K562 (cell line): Measurements from ENCODE around the gene GRIA3. TPM values are rescaled to one million over a fixed set of nuclear protein-coding genes. Genes with fewer than 3 reads are reported as not detected.

Experiments
- ATAC-seq: fragments of 200-7000 bp; cut with Tn5 transposase; 3 replicates; pipeline ENCODE4 v1.9.1; 2020; ENCODE audit warnings: moderate library complexity
- BruUV-seq: library from RNA; stranded (reverse); fragments of 400-500 nt; replicated peaks from 2 replicates; lab custom pipeline; 2021; lab: Mats Ljungman, UMichigan
- CTCF ChIA-PET: fragments of 300-600 bp; formaldehyde crosslinking; extraction: SDS; loops from one replicate; lab custom pipeline; 2021; ENCODE audit warnings: low intra/inter-chr PET ratio; lab: Yijun Ruan, JAX
- POLR2A ChIA-PET: fragments of 300-600, 350-650 bp; sonication (Branson Sonifier 250); formaldehyde crosslinking; extraction: SDS; loops from one replicate; lab custom pipeline; 2021; ENCODE audit warnings: antibody characterized with exemption, inconsistent platforms; lab: Yijun Ruan, JAX
- DNase-seq, 4 experiments: peaks; one replicate each; pipeline versions ENCODE4 v3.0.0 to v3.0.0-alpha.2; 2011 to 2018; ENCODE audit warnings: low spot score in 3 of 4, mixed read lengths in 3 of 4; ENCODE audit errors: extremely low read depth in 1 of 4
- FAIRE-seq: peaks from 2 replicates; lab custom pipeline; 2011; peaks lifted over from hg19 to GRCh38; lab: Jason Lieb, UNC
- H2AFZ ChIP-seq: 2 replicates; pipeline ENCODE4 v1.6.0; 2011; ENCODE audit warnings: low read depth, low read length, control low read depth, inconsistent platforms
- H3K27ac ChIP-seq: fragments of 200-600 bp; 3 replicates; pipeline ENCODE4 v1.8.0; 2011; ENCODE audit warnings: low read depth, mild to moderate bottlenecking, control low read depth, inconsistent platforms, low read length, moderate library complexity, mixed read lengths; ENCODE audit errors: extremely low read depth
- H3K27me3 ChIP-seq, 2 experiments: fragments of 300-600 bp in 1 of 2; 2 replicates in 1 of 2; 3 replicates in 1 of 2; pipeline versions ENCODE4 v1.6.0 to v1.8.0; 2011; ENCODE audit warnings: inconsistent platforms in 2 of 2, low read length in 2 of 2, mild to moderate bottlenecking in 1 of 2, mixed read lengths in 1 of 2, moderate library complexity in 1 of 2; ENCODE audit not compliant: control insufficient read depth in 2 of 2, insufficient read depth in 2 of 2
- H3K36me3 ChIP-seq: fragments of 300-600 bp; 3 replicates; pipeline ENCODE4 v1.8.0; 2011; ENCODE audit warnings: mild to moderate bottlenecking, low read length, inconsistent platforms; ENCODE audit not compliant: control insufficient read depth, insufficient read depth
- H3K4me1 ChIP-seq, 2 experiments: fragments of 200-600 bp in 1 of 2; replicated peaks in 1 of 2; 2 replicates in 1 of 2; 3 replicates in 1 of 2; pipeline versions ENCODE4 v1.5.1 to v1.8.0; 2011; ENCODE audit warnings: inconsistent platforms in 2 of 2, low read length in 2 of 2, mild to moderate bottlenecking in 1 of 2, mixed read lengths in 1 of 2, moderate library complexity in 1 of 2; ENCODE audit not compliant: control insufficient read depth in 2 of 2, insufficient read depth in 2 of 2
- H3K4me2 ChIP-seq: 2 replicates; pipeline ENCODE4 v1.6.1; 2011; ENCODE audit warnings: low read length, control low read depth, inconsistent platforms, mixed read lengths; ENCODE audit not compliant: insufficient read depth
- H3K4me3 ChIP-seq: fragments of 200-600 bp; sonication (generic), shearing (Covaris generic); 2 replicates; pipeline ENCODE4 v1.5.1; 2016; ENCODE audit warnings: control low read depth, inconsistent platforms
- H3K79me2 ChIP-seq: fragments of 200-600 bp; 3 replicates; pipeline ENCODE4 v1.8.0; 2011; ENCODE audit warnings: low read length, inconsistent platforms; ENCODE audit not compliant: control insufficient read depth, insufficient read depth
- H3K9ac ChIP-seq, 2 experiments: 2 replicates each; pipeline versions ENCODE4 v1.6.0 to v1.6.1; 2011; ENCODE audit warnings: low read depth in 2 of 2, low read length in 2 of 2, control low read depth in 1 of 2, inconsistent platforms in 1 of 2, mild to moderate bottlenecking in 1 of 2, mixed read lengths in 1 of 2; ENCODE audit not compliant: insufficient read depth in 1 of 2
- H3K9me1 ChIP-seq: one replicate; pipeline ENCODE4 v1.6.0; 2011; ENCODE audit warnings: inconsistent platforms, mild to moderate bottlenecking, low read length, moderate library complexity; ENCODE audit not compliant: control insufficient read depth, insufficient read depth
- H3K9me3 ChIP-seq: replicated peaks from 2 replicates; pipeline ENCODE4 v1.5.1; 2011; ENCODE audit warnings: low read depth, low read length, inconsistent platforms; ENCODE audit not compliant: control insufficient read depth, insufficient read depth
- H4K20me1 ChIP-seq: replicated peaks from 2 replicates; pipeline ENCODE4 v1.6.1; 2011; ENCODE audit warnings: low read length, inconsistent platforms, mixed read lengths; ENCODE audit not compliant: control insufficient read depth, insufficient read depth
- ATF7 ChIP-seq: fragments of 450-650 bp; IDR thresholded peaks from 2 replicates; pipeline ENCODE4 v1.7.1; 2014; ENCODE audit warnings: mild to moderate bottlenecking, moderate library complexity
- KLF6 ChIP-seq: fragments of 250-450 bp; sonication (Bioruptor Pico); IDR thresholded peaks from 2 replicates; pipeline ENCODE4 v1.4.0; 2020; ENCODE audit warnings: mild to moderate bottlenecking, moderate library complexity, borderline replicate concordance
- MAFF ChIP-seq: IDR thresholded peaks from 2 replicates; pipeline ENCODE4 v1.6.1; 2012; ENCODE audit warnings: low read length, improper control_type of control experiment
- POLR2G ChIP-seq: fragments of 200-400 bp; formaldehyde crosslinking; IDR thresholded peaks from 2 replicates; pipeline ENCODE4 v1.6.1; 2017; ENCODE audit warnings: low read depth, mild to moderate bottlenecking, antibody characterized with exemption, low read length, moderate library complexity
- ZBTB26 ChIP-seq: fragments of 450-650 bp; formaldehyde crosslinking; IDR thresholded peaks from 2 replicates; pipeline ENCODE4 v1.4.0; 2022; ENCODE audit warnings: missing genetic modification characterization
- ZFP30 ChIP-seq: fragments of 250-450 bp; sonication (Bioruptor Pico); IDR thresholded peaks from 2 replicates; pipeline ENCODE4 v1.8.0; 2022; ENCODE audit warnings: moderate library complexity, mild to moderate bottlenecking, inconsistent platforms, borderline replicate concordance
- ZNF436 ChIP-seq: fragments of 250-450, 450-650 bp; sonication (Bioruptor Pico); formaldehyde crosslinking; IDR thresholded peaks from 2 replicates; pipeline ENCODE4 v1.7.0; 2020; ENCODE audit warnings: mild to moderate bottlenecking
- ZNF518B ChIP-seq: fragments of 250-450 bp; sonication (Bioruptor Pico); IDR thresholded peaks from 2 replicates; pipeline ENCODE4 v1.5.0; 2021; ENCODE audit warnings: mild to moderate bottlenecking, moderate library complexity
- WGBS: fragments of 100-300 bp; shearing (Covaris generic); methylation state at CpG from one replicate; pipeline ENCODE4 v1.1.6; 2016; ENCODE audit warnings: low coverage, mixed read lengths; ENCODE audit not compliant: insufficient coverage; ENCODE audit errors: missing lambda C conversion rate; 5-methylcytosine and 5-hydroxymethylcytosine counted together
- in situ Hi-C: fragments of 300-500 bp; cut with MboI; formaldehyde crosslinking; loops from 4 replicates; pipeline ENCODE4 v1.15.0; 2018; ENCODE audit warnings: inconsistent platforms, mixed read lengths
- intact Hi-C: fragments of 100-400 bp; cut with micrococcal nuclease; formaldehyde crosslinking; loops from 2 replicates; pipeline ENCODE4 v1.14.2; 2022
- polyA plus RNA-seq, 8 experiments: library from polyadenylated mRNA; depleted of rRNA in 4 of 8; stranded (reverse) in 5 of 8; unstranded in 3 of 8; fragments of >200 nt; fragmentation: Nextera tagmentation in 2 of 8; fragmentation: Illumina TruSeq in 1 of 8; extraction: Ambion mirVana in 2 of 8; extraction: Trizol in 1 of 8; gene quantifications; 2 replicates each; pipeline versions ENCODE4 v1.2.1 to v1.2.3, GENCODE V29; 2011 to 2014; ENCODE audit warnings: inconsistent platforms in 1 of 8, missing spikeins in 1 of 8
- total RNA-seq, 7 experiments: library from RNA; depleted of rRNA in 6 of 7; stranded (reverse); fragments of >200 nt in 6 of 7; fragmentation: Illumina TruSeq in 2 of 7; extraction: Trizol in 2 of 7; gene quantifications; 2 replicates each; pipeline versions ENCODE4 v1.2.1 to v1.2.3, GENCODE V29; 2011 to 2021; ENCODE audit warnings: low replicate concordance in 1 of 7

GRIA3 gene
- total and polyA plus RNA-seq, 9 of the 15 experiments (the other 6 are each of a cell fraction or from before 2014, with no cell fraction given), result 0.10 TPM; not detected in 8

GRCh38 chrX:123311486-123311885 is 127.4 kb downstream of the GRIA3 start:
- Histone ChIP-seq H3K36me3 (no peaks in the 10 kb centered on the region), H3K9ac (no peak overlapping the region), H3K4me1 (no peaks in the 10 kb centered on the region), H3K9me3 (no peaks in the 10 kb centered on the region), H4K20me1 (no peaks in the 10 kb centered on the region), H3K4me3 (no peak overlapping the region), H3K27ac (no peak overlapping the region), H3K4me2 (no peak overlapping the region), H3K9me1 (no peaks in the 10 kb centered on the region), H3K27me3 (no peaks in the 10 kb centered on the region), H2AFZ (no peak overlapping the region), H3K79me2 (no peaks in the 10 kb centered on the region)
- intact Hi-C loops (no loop called here), in situ Hi-C loops (no loop called here)
- 0% methylated on average over 1 of the region's 1 CpG for WGBS
- FAIRE-seq, result no peak
- TF ChIP-seq ZNF436 (CRISPR knock-in tag) (no peak), KLF6 (CRISPR knock-in tag) (no peak), ZBTB26 (no peak), ZNF518B (no peak), POLR2G (no peak), MAFF (no peak), ATF7 (no peak), ZFP30 (CRISPR knock-in tag) (no peak)
- POLR2A ChIA-PET, result no interaction called here
- DNase-seq, result no peak
- CTCF ChIA-PET, result no interaction called here
- no peak for ATAC-seq
- no TSS peak for BruUV-seq
